Pancreas (tissue), 10 donors: ENCODE data around the gene IMMP1L. TPM values are rescaled to one million over a fixed set of nuclear protein-coding genes. Genes with fewer than 3 reads are reported as not detected.
"Not testable (repeated sequence)": the region's sequence is repeated elsewhere in the genome, so short reads cannot be mapped to it uniquely, and the experiment has no call there.

Experiments
- ATAC-seq, 4 donors: fragments of 200-7000 bp; cut with Tn5 transposase; one replicate each; pipeline versions ENCODE4 v1.8.0 to v1.9.1; 2020; ENCODE audit warnings: mild to moderate bottlenecking in 4 of 4, moderate library complexity in 4 of 4
- DNase-seq, 6 donors: peaks; one replicate each; pipeline ENCODE4 v3.0.0-alpha.2; 2020
- FAIRE-seq: peaks from 2 replicates; lab custom pipeline; 2012; peaks lifted over from hg19 to GRCh38; lab: Jason Lieb, UNC
- H3K27ac ChIP-seq, 4 donors: fragments of 200-600 bp; sonication (generic); 1 replicate in 3 of 4; 2 replicates in 1 of 4; pipeline versions ENCODE4 v1.5.0 to v1.8.0; 2020
- H3K27me3 ChIP-seq, 4 donors: fragments of 200-600 bp; one replicate each; pipeline ENCODE4 v1.8.0; 2021
- H3K36me3 ChIP-seq, 3 donors: fragments of 200-600 bp; sonication (generic) in 1 of 3; one replicate each; pipeline versions ENCODE4 v1.5.0 to v1.8.0; 2020 to 2021
- H3K4me1 ChIP-seq, 3 donors: fragments of 200-600 bp; one replicate each; pipeline ENCODE4 v1.8.0; 2021
- H3K4me3 ChIP-seq, 4 donors: fragments of 200-600 bp; sonication (generic) in 2 of 4; one replicate each; pipeline versions ENCODE4 v1.5.0 to v1.8.0; 2020 to 2021
- H3K9me3 ChIP-seq, 4 donors: fragments of 200-600 bp; one replicate each; pipeline ENCODE4 v1.8.0; 2021
- CTCF ChIP-seq, 4 donors: fragments of 200-600 bp; sonication (generic) in 3 of 4; IDR thresholded peaks; one replicate each; pipeline versions ENCODE4 v1.5.0 to v1.8.0; 2021; ENCODE audit warnings: antibody characterized with exemption in 4 of 4
- WGBS, 2 donors: extraction: QIAGEN DNeasy Blood & Tissue Kit; methylation state at CpG; one replicate each; pipeline ENCODE4 v1.1.7; 2013; 5-methylcytosine and 5-hydroxymethylcytosine counted together
- intact Hi-C, 3 donors: fragments of 100-400 bp; cut with DNase I; formaldehyde crosslinking; loops; one replicate each; pipeline versions ENCODE4 v1.11.1 to v1.14.2; 2022
- polyA plus RNA-seq, 2 donors: library from polyadenylated mRNA; stranded (reverse); fragments of 200-250 nt; gene quantifications; one replicate each; pipeline ENCODE4 v1.2.3, GENCODE V29; 2013
- total RNA-seq, 6 donors: library from RNA; stranded (reverse); fragmentation: NEBNext Ultra II Directional in 4 of 6; extraction: Animal tissue kit (Norgen Biotek cat#: 25700) in 4 of 6; gene quantifications; one replicate each; pipeline versions ENCODE4 v1.2.1 to v1.2.4, GENCODE V29; 2021 to 2023
- donor health status: healthy with polysubstance abuse.
- donor health status: DM: no; HTN: no; CAD: no; lungs with moderate emphysema.
- donor health status: DM: no; HTN: no; CAD: no.
- donor health status: control.
- donor health status: control.
- donor health status: Bipolar disorder and iron deficiency.
- donor health status: DM: yes; HTN: yes; CAD: no.
- donor health status: DM: no; HTN: no; CAD: no.
- donor health status: DM: no; HTN: no; CAD: no.
- donor health status: DM: yes; HTN: yes; CAD: no.

IMMP1L gene
- total and polyA plus RNA-seq, 8 donors: 6.3 to 55.7 (median 12.8) TPM

GRCh38 chr11:31512117-31512516, 2.7 kb upstream of the IMMP1L start:
- H3K9me3 ChIP-seq: no peaks in the 10 kb centered on the region
- no peak for FAIRE-seq
- H3K27me3 ChIP-seq: no peaks in the 10 kb centered on the region
- H3K4me1 ChIP-seq: peaks cover 0 to 28% (median 25%) of the 10 kb centered on the region in 3 donors
- 88 to 98% methylated on average over 6 of the region's 6 CpGs for WGBS, 2 donors
- intact Hi-C loops: no loop called here
- H3K4me3 ChIP-seq: no peak overlapping the region
- ATAC-seq: no peak
- TF ChIP-seq CTCF (IDR thresholded peaks at IDR 0.05): no peak
- DNase-seq: no peak
- no peak overlapping the region for H3K27ac ChIP-seq
- no peaks in the 10 kb centered on the region for H3K36me3 ChIP-seq

GRCh38 chr11:31509051-31509428, 382 bp downstream of the IMMP1L start:
- Histone ChIP-seq H3K4me1 (peaks cover 0 to 28% (median 25%) of the 10 kb centered on the region in 3 donors), H3K36me3 (no peaks in the 10 kb centered on the region), H3K27me3 (no peaks in the 10 kb centered on the region), H3K9me3 (no peaks in the 10 kb centered on the region), H3K4me3 (peak overlapping the region; percentile 74 to 90 (median 80)), H3K27ac (peak overlapping the region in 3 of 4 donors; percentile 78 to 85 (median 84))
- no peak for FAIRE-seq
- 0% methylated on average over 8 of the region's 8 CpGs for WGBS, 2 donors
- intact Hi-C loops: no loop called here
- DNase-seq: no peak
- ATAC-seq: peak; percentile 22 to 39 (median 32)
- TF ChIP-seq CTCF (IDR thresholded peaks at IDR 0.05): no peak

- Histone ChIP-seq H3K27me3 (no peaks in the 10 kb centered on the region), H3K27ac (no peak overlapping the region), H3K9me3 (no peaks in the 10 kb centered on the region), H3K4me3 (no peak overlapping the region), H3K36me3 (no peaks in the 10 kb centered on the region), H3K4me1 (peaks cover 0 to 5% (median 0%) of the 10 kb centered on the region in 3 donors)
- DNase-seq: no peak
- peak in 2 of 4 donors; percentile 37 to 38 for ATAC-seq
- 63 to 67% methylated on average over 2 of the region's 2 CpGs for WGBS, 2 donors
- TF ChIP-seq CTCF (IDR thresholded peaks at IDR 0.05): no peak
- FAIRE-seq: no peak
- intact Hi-C loops: no loop called here
These were observed 8.9 kb downstream of the IMMP1L start for GRCh38 chr11:31500560-31500959.

GRCh38 chr11:31499576-31500178, 9.7 kb downstream of the IMMP1L start:
- Histone ChIP-seq H3K4me1 (peaks cover 0 to 5% (median 0%) of the 10 kb centered on the region in 3 donors), H3K4me3 (no peak overlapping the region), H3K27me3 (no peaks in the 10 kb centered on the region), H3K9me3 (no peaks in the 10 kb centered on the region), H3K36me3 (no peaks in the 10 kb centered on the region), H3K27ac (no peak overlapping the region)
- no peak for FAIRE-seq
- no peak for DNase-seq
- ATAC-seq: no peak
- TF ChIP-seq CTCF (IDR thresholded peaks at IDR 0.05): no peak
- 86 to 95% methylated on average over 3 of the region's 3 CpGs for WGBS, 2 donors
- intact Hi-C loops: no loop called here

- H3K4me1 ChIP-seq, H3K36me3 ChIP-seq, H3K9me3 ChIP-seq, ATAC-seq, H3K27ac ChIP-seq, H3K27me3 ChIP-seq, intact Hi-C loops, FAIRE-seq, H3K4me3 ChIP-seq: not testable (repeated sequence)
- peak in 1 of 6 donors; percentile 39 for DNase-seq
- WGBS, 2 donors: 98 to 99% methylated on average over 4 of the region's 4 CpGs
These were observed 15.7 kb downstream of the IMMP1L start for GRCh38 chr11:31493762-31494161.
